Mucosa of descending colon (tissue), 3 donors: Measurements from ENCODE around the gene NFILZ. TPM values are rescaled to one million over a fixed set of nuclear protein-coding genes. Genes with fewer than 3 reads are reported as not detected.

Source experiments
- ATAC-seq: fragments of 200-7000 bp; cut with Tn5 transposase; one replicate; pipeline ENCODE4 v1.9.1; 2020; ENCODE audit warnings: mild to moderate bottlenecking, moderate library complexity
- DNase-seq, 3 donors: peaks; one replicate each; pipeline ENCODE4 v3.0.0-alpha.2; 2020
- H3K36me3 ChIP-seq: fragments of 200-600 bp; one replicate; pipeline ENCODE4 v1.8.0; 2021; ENCODE audit warnings: low read depth, mild to moderate bottlenecking
- H3K4me1 ChIP-seq: fragments of 200-600 bp; one replicate; pipeline ENCODE4 v1.8.0; 2021; ENCODE audit warnings: low read depth, mild to moderate bottlenecking
- H3K4me3 ChIP-seq: fragments of 200-600 bp; one replicate; pipeline ENCODE4 v1.8.0; 2021; ENCODE audit warnings: mild to moderate bottlenecking
- H3K9me3 ChIP-seq: fragments of 200-600 bp; one replicate; pipeline ENCODE4 v1.8.0; 2021; ENCODE audit warnings: mild to moderate bottlenecking
- CTCF ChIP-seq: fragments of 200-600 bp; IDR thresholded peaks from one replicate; pipeline ENCODE4 v1.8.0; 2022; ENCODE audit warnings: antibody characterized with exemption, mild to moderate bottlenecking
- intact Hi-C, 2 donors: fragments of 100-400 bp; cut with DNase I in 1 of 2; cut with micrococcal nuclease in 1 of 2; formaldehyde crosslinking; loops; one replicate each; pipeline versions ENCODE4 v1.11.0 to v1.11.1; 2022; cut with DNase I, micrococcal nuclease
- total RNA-seq, 3 donors: library from RNA; stranded (reverse); fragmentation: NEBNext Ultra II Directional in 2 of 3; extraction: Animal tissue kit (Norgen Biotek cat#: 25700) in 2 of 3; gene quantifications; one replicate each; pipeline versions ENCODE4 v1.2.1 to v1.2.4, GENCODE V29; 2021 to 2023
- donor health status: DM: no; HTN: no; CAD: no; lungs with moderate emphysema.
- donor health status: DM: no; HTN: no; CAD: no.
- donor health status: DM: no; HTN: yes; CAD: no.

Gene NFILZ
- total RNA-seq, 3 donors from 2014 or later: not detected

DNA sequence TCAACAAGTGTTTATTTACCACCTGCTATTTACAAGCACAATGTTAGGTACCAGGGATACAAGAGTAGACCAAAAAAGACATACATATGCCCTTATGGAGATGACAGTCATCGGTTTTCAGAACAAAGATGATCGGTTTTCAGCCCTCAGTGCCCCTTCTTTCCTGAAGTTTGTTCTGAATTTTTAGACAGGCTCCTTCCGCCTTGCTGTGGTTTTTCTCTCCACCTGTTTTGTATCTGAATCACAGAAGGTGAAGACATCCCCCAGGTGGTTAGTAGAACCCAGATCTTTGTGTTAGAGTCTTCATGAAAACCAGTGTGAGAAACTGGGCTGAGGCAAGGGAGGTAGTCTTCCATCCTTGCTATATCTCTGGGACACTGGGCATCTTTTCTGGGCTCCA lies 44.6 kb downstream of the NFILZ start:
- DNase-seq (no peak), ATAC-seq (no peak)
- no peak overlapping the region for H3K4me3 ChIP-seq
- intact Hi-C loops: no loop called here
- H3K9me3 ChIP-seq: no peaks in the 10 kb centered on the region
- no peaks in the 10 kb centered on the region for H3K36me3 ChIP-seq
- TF ChIP-seq CTCF: no peak
- H3K4me1 ChIP-seq: no peaks in the 10 kb centered on the region

DNA sequence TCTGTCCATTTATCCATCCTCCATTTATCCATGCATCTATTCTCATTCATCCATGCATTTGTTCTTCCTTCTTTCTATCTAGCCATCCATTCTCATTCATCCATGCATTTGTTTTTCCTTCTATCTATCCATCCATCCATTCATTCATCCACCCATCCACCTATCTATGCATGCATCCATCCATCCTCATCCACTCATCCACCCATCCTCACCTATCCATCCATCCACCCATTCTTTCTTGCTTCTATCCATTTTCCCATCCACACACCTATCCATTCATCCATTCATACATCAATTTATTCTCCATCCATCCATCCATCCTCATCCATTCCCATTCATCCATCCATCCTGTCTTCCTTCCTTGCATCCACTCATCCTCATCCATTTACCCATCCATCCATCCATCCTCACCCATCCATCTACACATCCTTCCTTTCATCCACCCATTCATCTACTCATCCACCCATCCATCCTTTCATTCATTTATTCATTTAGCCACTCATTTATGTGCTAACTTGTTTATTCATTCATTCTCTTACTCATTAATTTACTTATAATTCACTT lies 47.9 kb downstream of the NFILZ start:
- Histone ChIP-seq H3K36me3 (no peaks in the 10 kb centered on the region), H3K4me1 (no peaks in the 10 kb centered on the region), H3K4me3 (no peak overlapping the region), H3K9me3 (no peaks in the 10 kb centered on the region)
- intact Hi-C loops: no loop called here
- DNase-seq: no peak
- no peak for TF ChIP-seq CTCF
- ATAC-seq: no peak

Other genes starting within 250 kb of the NFILZ start
- 100 to 1,000 TPM; 100 to 131 (median 103) TPM for gene RAB11B, start 240.3 kb upstream of the NFILZ start, total RNA-seq
- 10 to 100 TPM; 27.2 to 62.0 (median 33.8) TPM for gene MARCHF2, start 217.3 kb upstream of the NFILZ start, total RNA-seq
- 100 to 1,000 TPM; 116 to 181 (median 149) TPM for gene HNRNPM, start 185.7 kb upstream of the NFILZ start, total RNA-seq
- gene PRAM1, start 128.0 kb upstream of the NFILZ start, total RNA-seq: 1 to 10 TPM; 1.1 to 1.5 (median 1.2) TPM
- gene ZNF414, start 116.5 kb upstream of the NFILZ start, total RNA-seq: 10 to 100 TPM; 22.2 to 22.7 (median 22.3) TPM
- gene MYO1F, start 53.2 kb upstream of the NFILZ start, total RNA-seq: 10 to 100 TPM in 2 of 3 donors, 1 to 10 TPM in 1; 8.5 to 26.5 (median 21.0) TPM
- gene ADAMTS10, start 19.9 kb upstream of the NFILZ start, total RNA-seq: 10 to 100 TPM in 1 of 3 donors, 1 to 10 TPM in 2; 4.6 to 23.5 (median 7.1) TPM
- gene ACTL9, start 68.2 kb downstream of the NFILZ start, total RNA-seq: not detected
- not detected for gene OR2Z1, start 91.0 kb downstream of the NFILZ start, total RNA-seq
- gene ZNF558, start 201.7 kb downstream of the NFILZ start, total RNA-seq: 10 to 100 TPM; 19.1 to 28.6 (median 25.5) TPM
- gene MBD3L1, start 201.7 kb downstream of the NFILZ start, total RNA-seq: not detected